ENCODE results near the gene MT1F. TPM values are rescaled to one million over a fixed set of nuclear protein-coding genes. Genes with fewer than 3 reads are reported as not detected.

MT1F gene
- 15.8 TPM for total RNA-seq

DNA sequence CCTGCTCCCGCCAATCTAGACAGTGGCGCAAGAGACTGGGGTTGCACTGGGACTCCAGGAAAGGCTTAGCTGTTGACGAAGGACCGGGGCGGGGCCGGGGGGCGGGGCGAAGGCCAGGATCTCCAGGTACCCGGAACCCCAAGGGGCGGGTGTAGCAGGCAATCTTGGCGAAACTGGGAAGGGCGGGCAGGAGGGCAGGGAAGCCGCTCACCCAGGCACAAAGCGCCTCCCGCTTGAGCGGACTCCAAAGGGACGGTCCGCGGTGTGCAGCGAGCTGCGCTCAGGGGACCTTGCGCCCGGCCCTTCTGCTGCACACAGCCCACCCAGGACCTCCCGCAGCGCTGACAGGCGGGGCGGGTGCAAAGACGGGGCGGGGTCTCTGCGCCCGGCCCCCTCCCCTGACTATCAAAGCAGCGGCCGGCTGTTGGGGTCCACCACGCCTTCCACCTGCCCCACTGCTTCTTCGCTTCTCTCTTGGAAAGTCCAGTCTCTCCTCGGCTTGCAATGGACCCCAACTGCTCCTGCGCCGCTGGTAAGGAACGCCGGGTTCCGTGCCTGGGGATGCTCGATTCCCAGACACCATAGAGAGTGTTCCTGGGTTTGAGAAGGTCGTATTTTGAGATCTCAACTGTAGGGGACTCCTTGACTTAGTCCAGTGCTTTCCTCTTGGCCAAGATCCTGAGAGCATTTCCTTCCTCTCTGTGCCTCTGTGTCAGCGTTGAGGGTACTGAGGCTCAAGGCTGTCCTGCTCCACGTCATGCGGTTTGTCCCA, at the start of gene MT1F:
Gene MT1F, plus strand, starts transcription at position 405 of the 772 bp plus-strand sequence. Its CDS starts 100 bp downstream, at position 505.

DNA sequence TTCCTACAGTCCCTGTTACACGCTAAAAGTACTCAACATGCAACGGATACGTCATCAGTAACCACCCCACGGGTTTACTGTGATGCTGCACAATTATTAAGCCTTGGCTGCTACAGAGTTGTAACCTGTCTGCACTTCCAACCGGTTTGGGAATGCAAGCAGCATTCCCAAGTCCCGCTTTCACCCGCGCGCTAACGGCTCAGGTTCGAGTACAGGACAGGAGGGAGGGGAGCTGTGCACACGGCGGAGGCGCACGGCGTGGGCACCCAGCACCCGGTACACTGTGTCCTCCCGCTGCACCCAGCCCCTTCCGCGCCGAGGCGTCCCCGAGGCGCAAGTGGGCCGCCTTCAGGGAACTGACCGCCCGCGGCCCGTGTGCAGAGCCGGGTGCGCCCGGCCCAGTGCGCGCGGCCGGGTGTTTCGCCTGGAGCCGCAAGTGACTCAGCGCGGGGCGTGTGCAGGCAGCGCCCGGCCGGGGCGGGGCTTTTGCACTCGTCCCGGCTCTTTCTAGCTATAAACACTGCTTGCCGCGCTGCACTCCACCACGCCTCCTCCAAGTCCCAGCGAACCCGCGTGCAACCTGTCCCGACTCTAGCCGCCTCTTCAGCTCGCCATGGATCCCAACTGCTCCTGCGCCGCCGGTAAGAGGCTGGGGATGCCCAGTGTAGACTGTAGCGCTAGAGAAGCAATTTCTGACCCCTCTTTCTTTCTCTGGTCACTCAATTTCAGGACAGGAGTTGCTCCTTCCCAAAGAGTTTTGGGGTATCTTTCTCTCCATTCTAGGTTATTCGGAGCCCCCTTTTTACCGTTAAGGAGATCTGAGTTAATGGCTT, 49.5 kb upstream of the MT1F start, which contains the start of gene MT2A:
Gene MT2A, plus strand, starts transcription at position 542 of the 833 bp plus-strand sequence. Its CDS starts 72 bp downstream, at position 614.

DNA sequence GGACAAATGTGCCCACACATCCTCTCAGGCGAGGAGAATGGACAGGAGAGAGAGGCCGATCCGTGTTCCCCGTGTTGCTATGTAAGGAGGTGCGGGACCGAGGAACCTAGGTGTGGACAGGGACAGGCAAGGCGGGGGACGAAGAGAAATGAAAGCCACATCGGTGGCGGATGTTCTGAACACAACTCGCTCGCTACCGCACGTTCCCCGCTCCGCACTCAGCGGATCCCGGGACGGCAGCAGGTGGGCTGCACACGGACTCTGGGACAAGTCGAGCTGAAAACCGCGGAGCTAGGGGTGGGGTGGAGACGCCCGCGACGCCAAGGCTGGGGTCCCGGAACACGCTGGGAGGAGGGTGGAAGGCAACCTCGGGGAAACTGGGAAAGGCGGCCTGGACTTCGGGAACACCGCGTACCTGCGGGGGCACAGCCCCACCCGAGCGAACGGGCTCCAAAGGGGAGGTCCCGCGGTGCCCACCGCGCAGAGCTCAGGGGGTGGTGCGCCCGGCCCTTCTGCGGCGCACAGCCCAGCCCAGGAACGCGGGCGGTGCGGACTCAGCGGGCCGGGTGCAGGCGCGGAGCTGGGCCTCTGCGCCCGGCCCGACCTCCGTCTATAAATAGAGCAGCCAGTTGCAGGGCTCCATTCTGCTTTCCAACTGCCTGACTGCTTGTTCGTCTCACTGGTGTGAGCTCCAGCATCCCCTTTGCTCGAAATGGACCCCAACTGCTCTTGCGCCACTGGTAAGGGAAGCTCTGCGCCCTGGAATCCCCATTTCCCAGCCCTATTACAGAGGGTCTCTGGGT, 32.4 kb upstream of the MT1F start, which contains the start of gene MT1E:
Gene MT1E, plus strand, starts transcription at position 642 of the 803 bp plus-strand sequence. Its CDS starts 71 bp downstream, at position 713.

DNA sequence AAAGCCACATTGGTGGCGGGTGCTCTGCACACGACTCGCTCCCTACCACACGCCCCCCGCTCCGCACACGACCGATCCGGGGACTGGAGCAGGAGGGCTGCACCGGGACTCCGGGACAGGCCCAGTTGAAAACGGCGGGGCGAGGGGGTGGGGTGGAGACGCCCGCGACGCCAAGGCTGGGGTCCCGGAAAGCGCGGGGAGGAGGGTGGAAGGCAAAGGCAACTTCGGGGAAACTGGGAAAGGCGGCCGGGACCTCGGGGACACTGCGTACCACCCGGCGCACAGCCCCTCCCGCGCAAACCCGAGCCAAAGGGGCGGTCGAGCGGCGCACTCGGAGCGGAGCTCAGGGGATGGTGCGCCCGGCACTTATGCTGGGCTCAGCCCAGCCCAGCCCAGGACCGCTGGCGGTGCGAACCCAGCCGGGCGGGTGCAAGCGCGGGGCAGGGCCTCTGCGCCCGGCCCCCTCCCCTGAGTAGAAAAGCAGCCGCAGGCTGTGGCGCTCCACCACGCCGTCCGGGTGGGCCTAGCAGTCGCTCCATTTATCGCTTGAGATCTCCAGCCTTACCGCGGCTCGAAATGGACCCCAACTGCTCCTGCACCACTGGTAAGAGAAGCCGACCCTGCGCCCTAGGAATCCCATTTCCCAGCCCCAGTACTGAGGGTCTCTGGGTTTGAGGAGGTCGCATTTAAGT, 25.5 kb upstream of the MT1F start, which contains the start of gene MT1M:
Gene MT1M, plus strand, starts transcription at position 504 of the 692 bp plus-strand sequence. Its CDS starts 73 bp downstream, at position 577.

DNA sequence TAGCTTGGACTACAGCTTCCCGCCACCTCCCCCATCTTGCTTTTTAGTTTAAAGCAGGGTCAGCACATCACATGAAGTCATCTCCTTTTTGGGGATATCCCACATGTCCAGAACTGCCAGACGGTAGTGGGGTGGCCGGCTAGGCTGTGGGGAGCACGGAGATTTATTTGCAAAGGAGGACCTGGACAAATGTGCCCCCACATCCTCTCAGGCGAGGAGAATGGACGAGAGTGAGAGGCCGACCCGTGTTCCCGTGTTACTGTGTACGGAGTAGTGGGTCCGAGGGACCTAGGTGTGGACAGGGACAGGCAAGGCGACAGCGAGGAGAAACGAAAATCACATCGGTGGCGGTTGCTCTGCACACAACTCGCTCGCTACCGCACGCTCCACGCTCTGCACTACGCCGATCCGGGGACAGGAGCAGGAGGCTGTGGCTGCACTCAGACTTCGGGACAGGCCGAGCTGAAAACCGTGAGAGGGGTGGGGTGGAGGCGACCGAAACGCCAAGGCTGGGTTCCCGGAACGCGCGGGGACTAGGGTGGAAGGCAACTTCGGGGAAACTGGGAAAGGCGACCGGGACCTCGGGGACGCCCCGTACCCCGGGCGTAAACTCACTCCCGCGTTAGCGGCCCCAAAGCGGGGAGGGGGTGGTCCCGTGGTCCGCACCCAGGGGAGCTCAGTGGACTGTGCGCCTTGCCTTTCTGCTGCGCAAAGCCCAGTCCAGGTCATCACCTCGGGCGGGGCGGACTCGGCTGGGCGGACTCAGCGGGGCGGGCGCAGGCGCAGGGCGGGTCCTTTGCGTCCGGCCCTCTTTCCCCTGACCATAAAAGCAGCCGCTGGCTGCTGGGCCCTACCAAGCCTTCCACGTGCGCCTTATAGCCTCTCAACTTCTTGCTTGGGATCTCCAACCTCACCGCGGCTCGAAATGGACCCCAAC, 19.7 kb upstream of the MT1F start, which contains the start of gene MT1A:
Gene MT1A, plus strand, starts transcription at position 853 of the 937 bp plus-strand sequence. Its CDS starts 73 bp downstream, at position 926.

DNA sequence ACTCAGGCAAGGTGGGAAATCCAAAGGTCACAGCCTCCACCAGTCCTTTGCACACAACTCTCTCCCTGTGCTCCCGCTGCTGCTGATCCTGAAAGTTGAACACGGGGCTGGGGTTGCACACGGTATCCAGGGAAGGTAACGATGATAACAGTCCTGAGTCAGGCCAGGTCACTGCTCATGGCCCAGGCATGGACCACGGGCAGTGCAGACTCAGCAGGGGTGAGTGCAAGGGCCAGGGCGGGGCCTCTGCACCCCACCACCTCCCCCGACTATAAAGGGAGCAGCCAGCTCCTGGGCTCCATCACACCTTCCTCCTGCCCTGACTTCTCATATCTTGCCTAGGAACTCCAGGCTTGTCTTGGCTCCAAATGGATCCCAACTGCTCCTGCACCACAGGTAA, 6.2 kb upstream of the MT1F start, which contains the start of gene MT1B:
Gene MT1B, plus strand, starts transcription at position 301 of the 400 bp plus-strand sequence. Its CDS starts 68 bp downstream, at position 369.

DNA sequence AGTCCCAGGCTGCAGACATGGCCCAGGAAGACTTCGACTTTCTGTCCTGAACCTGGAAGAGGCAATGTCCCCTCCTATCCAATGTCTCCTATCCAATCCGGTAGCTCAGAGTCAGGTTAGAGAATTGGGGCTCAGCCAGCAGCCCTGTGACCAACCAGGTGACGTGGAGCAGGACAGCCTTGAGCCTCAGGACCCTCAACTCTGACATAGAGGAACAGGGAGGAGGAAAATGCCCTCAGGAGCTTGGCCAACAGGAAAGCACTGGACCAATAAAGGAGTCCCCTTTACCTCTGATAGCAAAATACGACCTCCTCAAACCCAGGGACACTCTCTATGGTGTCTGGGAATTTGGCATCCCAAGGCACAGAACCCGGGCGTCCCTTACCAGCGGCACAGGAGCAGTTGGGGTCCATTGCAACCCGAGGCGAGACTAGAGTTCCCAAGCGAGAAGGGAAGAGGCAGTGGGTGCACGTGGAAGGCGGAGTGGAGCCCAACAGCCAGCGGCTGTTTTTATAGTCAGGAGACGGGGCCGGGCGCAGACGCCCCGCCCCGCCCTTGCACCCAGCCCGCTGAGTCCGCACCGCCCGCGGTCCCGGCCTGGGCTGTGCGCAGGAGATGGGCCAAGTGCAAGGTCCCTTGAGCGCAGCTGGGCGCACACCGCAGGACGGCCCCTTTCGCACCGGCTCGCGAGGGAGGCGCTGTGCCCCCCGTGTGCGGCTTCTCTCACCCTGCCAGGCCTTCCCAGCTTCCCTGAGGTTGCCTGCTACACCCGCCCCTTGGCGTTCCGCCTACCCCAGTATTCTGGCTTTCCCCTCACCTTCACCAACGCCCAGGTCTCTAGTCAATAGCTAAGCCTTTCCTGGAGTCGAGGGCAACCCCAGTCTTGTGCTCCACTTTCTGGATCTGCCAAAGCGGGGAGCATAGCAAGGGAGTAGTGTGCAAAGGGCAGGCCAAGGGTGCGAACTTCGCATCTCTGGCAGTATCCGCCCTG, 10.1 kb downstream of the MT1F start, which contains the start of gene MT1G:
Gene MT1G, minus strand, starts transcription at position 485 of the 991 bp plus-strand sequence. Its CDS starts 72 bp downstream, at position 413.

DNA sequence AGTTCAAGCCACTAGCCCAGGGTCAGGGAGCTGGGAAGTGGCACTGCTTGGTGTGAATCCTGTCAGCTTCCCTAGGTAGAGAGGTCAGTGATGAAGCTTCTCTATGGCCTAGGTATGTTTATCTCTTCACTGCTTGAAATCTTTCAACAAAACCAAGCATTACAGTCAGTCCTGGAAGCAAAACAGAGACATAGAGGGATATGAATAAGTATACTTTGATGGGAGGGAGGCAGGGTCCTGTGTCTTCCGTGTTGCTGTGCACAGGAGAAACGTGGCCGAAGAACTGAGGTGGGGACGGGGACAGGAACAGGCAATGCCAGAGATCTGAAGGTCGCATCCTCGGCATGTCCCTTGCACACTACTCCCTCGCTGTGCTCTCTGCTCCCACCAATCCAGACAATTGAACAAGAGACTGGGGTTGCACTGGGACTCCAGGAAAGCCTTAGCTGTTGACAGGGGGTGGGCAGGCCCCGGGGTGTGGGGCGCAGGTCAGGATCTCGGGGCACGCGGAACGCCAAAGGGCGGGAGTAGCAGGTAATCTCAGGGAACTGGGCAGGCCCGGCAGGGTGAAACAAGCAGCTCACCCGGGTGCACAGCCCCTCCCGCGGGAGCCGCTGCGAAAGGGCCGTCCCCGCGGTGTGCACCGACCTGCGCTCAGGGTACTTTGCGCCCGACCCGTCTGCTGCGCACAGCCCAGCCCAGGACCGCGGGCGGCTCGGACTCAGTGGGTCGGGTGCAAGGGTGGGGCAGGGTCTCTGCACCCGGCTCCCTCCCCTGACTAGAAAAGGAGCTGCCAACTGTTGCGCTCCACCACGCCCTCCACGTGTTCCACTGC, 11.5 kb downstream of the MT1F start, which contains the start of gene MT1H:
Gene MT1H, plus strand, starts transcription at position 810 of the 835 bp plus-strand sequence. CDS start 71 bp downstream, outside the sequence.

DNA sequence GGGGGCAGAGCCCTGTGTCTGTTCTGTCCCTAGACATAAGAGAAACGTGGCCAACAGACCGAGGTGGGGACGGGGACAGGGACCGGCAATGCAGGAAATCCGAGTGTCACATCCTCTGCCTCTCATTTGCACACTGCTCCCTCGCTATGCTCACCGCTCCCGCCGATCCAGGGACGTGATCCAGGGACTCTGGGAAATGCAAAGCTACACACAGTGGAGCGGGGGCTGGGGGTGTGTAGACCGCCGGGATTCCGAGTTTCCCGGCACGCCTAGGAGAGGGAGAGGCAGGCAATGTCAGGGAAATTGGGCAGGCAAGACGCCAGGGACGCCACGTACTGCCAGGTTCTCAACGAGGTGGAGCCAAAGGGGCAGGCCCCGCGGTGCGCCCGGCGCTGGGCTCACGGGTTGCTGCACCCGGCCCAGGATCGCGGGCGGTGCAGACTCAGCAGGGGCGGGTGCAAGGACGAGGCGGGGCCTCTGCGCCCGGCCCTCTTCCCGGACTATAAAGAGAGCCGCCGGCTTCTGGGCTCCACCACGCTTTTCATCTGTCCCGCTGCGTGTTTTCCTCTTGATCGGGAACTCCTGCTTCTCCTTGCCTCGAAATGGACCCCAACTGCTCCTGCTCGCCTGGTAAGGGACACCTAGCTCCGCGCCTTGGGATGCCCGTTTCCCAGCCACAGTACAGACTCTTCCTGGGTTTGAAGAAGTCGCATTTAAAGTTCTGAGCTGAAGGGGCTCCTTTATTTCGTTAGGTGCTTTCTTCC, 24.4 kb downstream of the MT1F start, which contains the start of gene MT1X:
Gene MT1X, plus strand, starts transcription at position 532 of the 764 bp plus-strand sequence. Its CDS starts 71 bp downstream, at position 603.

Other genes starting within 250 kb of the MT1F start
- gene AMFR, start 232.4 kb upstream of the MT1F start, total RNA-seq = 141 TPM
- 162 TPM for gene NUDT21, start 206.6 kb upstream of the MT1F start, total RNA-seq
- 16.8 TPM for gene OGFOD1, start 206.4 kb upstream of the MT1F start, total RNA-seq
- gene BBS2, start 137.9 kb upstream of the MT1F start, total RNA-seq = 73.3 TPM
- gene MT4, start 92.9 kb upstream of the MT1F start, total RNA-seq = not detected
- 2.6 TPM for gene MT3, start 68.4 kb upstream of the MT1F start, total RNA-seq
- 9.9 TPM for gene MT2A, start 49.4 kb upstream of the MT1F start, total RNA-seq
- gene MT1E, start 32.2 kb upstream of the MT1F start, total RNA-seq = 17.2 TPM
- 1.5 TPM for gene MT1M, start 25.3 kb upstream of the MT1F start, total RNA-seq
- not detected for gene MT1A, start 19.3 kb upstream of the MT1F start, total RNA-seq
- gene MT1B, start 6.1 kb upstream of the MT1F start, total RNA-seq = not detected
- gene MT1G, start 10.1 kb downstream of the MT1F start, total RNA-seq = 40.0 TPM
- 18.5 TPM for gene MT1H, start 11.9 kb downstream of the MT1F start, total RNA-seq
- gene MT1X, start 24.5 kb downstream of the MT1F start, total RNA-seq = 37.8 TPM
- 95.5 TPM for gene NUP93, start 72.2 kb downstream of the MT1F start, total RNA-seq
- gene SLC12A3, start 207.2 kb downstream of the MT1F start, total RNA-seq = 58.9 TPM